GM23338 (cell line): Measurements from ENCODE around the gene CAMSAP1.

Source experiments
- CREB1 ChIP-seq: fragments of 250-450 bp; sonication (Bioruptor Pico); IDR thresholded peaks from 2 replicates; pipeline ENCODE4 v1.5.0; 2020; ENCODE audit warnings: low read depth, mild to moderate bottlenecking, moderate library complexity
- CTCF ChIP-seq, 2 experiments: fragments of 200-600 bp in 1 of 2; sonication (generic) in 1 of 2; conservative IDR thresholded peaks; 2 replicates each; pipeline versions ENCODE4 v1.5.1 to v1.6.1; 2016 to 2017; ENCODE audit warnings: antibody characterized with exemption in 2 of 2, low read depth in 2 of 2, mild to moderate bottlenecking in 2 of 2, moderate library complexity in 1 of 2
- ETS1 ChIP-seq: IDR thresholded peaks from 2 replicates; pipeline ENCODE4 v1.6.1; 2016; ENCODE audit warnings: antibody characterized with exemption
- EZH2 ChIP-seq: fragments of 200-600 bp; sonication (generic); IDR thresholded peaks from one replicate; pipeline ENCODE4 v1.8.0; 2017; ENCODE audit warnings: antibody characterized with exemption, mild to moderate bottlenecking, low read depth; ENCODE audit not compliant: unreplicated experiment
- EZH2phosphoT487 ChIP-seq: fragments of 200-600 bp; sonication (generic); IDR thresholded peaks from one replicate; pipeline ENCODE4 v1.8.1; 2018; ENCODE audit warnings: antibody characterized with exemption; ENCODE audit not compliant: unreplicated experiment
- JUNB ChIP-seq: IDR thresholded peaks from one replicate; pipeline ENCODE4 v1.6.1; 2016; ENCODE audit warnings: antibody characterized with exemption; ENCODE audit not compliant: unreplicated experiment
- NANOG ChIP-seq: IDR thresholded peaks from 2 replicates; pipeline ENCODE4 v1.6.1; 2016; ENCODE audit warnings: antibody characterized with exemption, borderline replicate concordance
- POLR2AphosphoS5 ChIP-seq: IDR thresholded peaks from 2 replicates; pipeline ENCODE4 v1.6.1; 2016; ENCODE audit warnings: antibody characterized with exemption, low read depth
- REST ChIP-seq: IDR thresholded peaks from one replicate; pipeline ENCODE4 v1.6.1; 2018; ENCODE audit warnings: antibody characterized with exemption; ENCODE audit not compliant: unreplicated experiment
- ZNF114 ChIP-seq: fragments of 250-450 bp; sonication (Bioruptor Pico); IDR thresholded peaks from 2 replicates; pipeline ENCODE4 v1.5.0; 2020; ENCODE audit warnings: mild to moderate bottlenecking, moderate library complexity
- ZNF331 ChIP-seq: fragments of 250-450 bp; sonication (Bioruptor Pico); IDR thresholded peaks from 2 replicates; pipeline ENCODE4 v1.5.0; 2020; ENCODE audit warnings: low read depth, mild to moderate bottlenecking, moderate library complexity
- ZNF462 ChIP-seq: fragments of 250-450 bp; sonication (Bioruptor Pico); IDR thresholded peaks from 2 replicates; pipeline ENCODE4 v1.5.0; 2020; ENCODE audit warnings: mild to moderate bottlenecking, moderate library complexity

- TF ChIP-seq JUNB (no peak), CTCF (conservative IDR thresholded peaks at IDR 0.05; ENCODE audit: low read depth in 2 of 2) (peak; percentile 41 to 64), POLR2AphosphoS5 (no peak), EZH2 (no peak), REST (no peak), ETS1 (no peak), EZH2phosphoT487 (no peak), CREB1 (CRISPR knock-in tag) (no peak), NANOG (no peak), ZNF114 (CRISPR knock-in tag) (no peak), ZNF331 (CRISPR knock-in tag) (no peak), ZNF462 (CRISPR knock-in tag) (no peak)
Observed at GRCh38 chr9:135804581-135805421, 102.5 kb downstream of the CAMSAP1 start.
